ENCODE results near the gene TMEM179. TPM values are rescaled to one million over a fixed set of nuclear protein-coding genes. Genes with fewer than 3 reads are reported as not detected.

Gene TMEM179
- total RNA-seq, 1 donor from 2014 or later: 0.75 TPM

- no peak for DNase-seq (ENCODE audit: low spot score)
- Mint-ChIP-seq H3K27ac (ENCODE audit: unreplicated experiment) (no peak overlapping the region), H3K4me1 (ENCODE audit: low read depth) (no peaks in the 10 kb centered on the region), H3K9me3 (ENCODE audit: low read depth) (no peaks in the 10 kb centered on the region), H3K36me3 (ENCODE audit: low read depth) (no peaks in the 10 kb centered on the region), H3K4me3 (ENCODE audit: unreplicated experiment) (no peak overlapping the region), H3K27me3 (ENCODE audit: low read depth) (peaks cover 35% of the 10 kb centered on the region)
- no peak for TF ChIP-seq CTCF (IDR thresholded peaks at IDR 0.05)
Observed at GRCh38 chr14:104549536-104550339, 54.8 kb downstream of the TMEM179 start.

- H3K4me3 Mint-ChIP-seq (ENCODE audit: unreplicated experiment): no peak overlapping the region
- no peaks in the 10 kb centered on the region for H3K36me3 Mint-ChIP-seq (ENCODE audit: low read depth)
- H3K4me1 Mint-ChIP-seq (ENCODE audit: low read depth): no peaks in the 10 kb centered on the region
- H3K9me3 Mint-ChIP-seq (ENCODE audit: low read depth): no peaks in the 10 kb centered on the region
- no peak overlapping the region for H3K27ac Mint-ChIP-seq (ENCODE audit: unreplicated experiment)
- no peak for DNase-seq (ENCODE audit: low spot score)
- no peak for TF ChIP-seq CTCF (IDR thresholded peaks at IDR 0.05)
- peaks cover 42% of the 10 kb centered on the region for H3K27me3 Mint-ChIP-seq (ENCODE audit: low read depth)
Observed at GRCh38 chr14:104548802-104549535, 55.6 kb downstream of the TMEM179 start.

- Mint-ChIP-seq H3K36me3 (ENCODE audit: low read depth) (no peaks in the 10 kb centered on the region), H3K4me1 (ENCODE audit: low read depth) (no peaks in the 10 kb centered on the region), H3K9me3 (ENCODE audit: low read depth) (no peaks in the 10 kb centered on the region), H3K4me3 (ENCODE audit: unreplicated experiment) (no peak overlapping the region), H3K27me3 (ENCODE audit: low read depth) (peaks cover 44% of the 10 kb centered on the region), H3K27ac (ENCODE audit: unreplicated experiment) (no peak overlapping the region)
- TF ChIP-seq CTCF (IDR thresholded peaks at IDR 0.05): no peak
- DNase-seq (ENCODE audit: low spot score): no peak
Observed at GRCh38 chr14:104547998-104548700, 56.4 kb downstream of the TMEM179 start.

- no peaks in the 10 kb centered on the region for H3K4me1 Mint-ChIP-seq (ENCODE audit: low read depth)
Observed at GRCh38 chr14:104547310-104547997, 57.1 kb downstream of the TMEM179 start.

More at GRCh38 chr14:104547310-104547997, 57.1 kb downstream of the TMEM179 start:
- H3K36me3 Mint-ChIP-seq (ENCODE audit: low read depth): no peaks in the 10 kb centered on the region
- no peak overlapping the region for H3K4me3 Mint-ChIP-seq (ENCODE audit: unreplicated experiment)
- H3K9me3 Mint-ChIP-seq (ENCODE audit: low read depth): no peaks in the 10 kb centered on the region
- TF ChIP-seq CTCF (IDR thresholded peaks at IDR 0.05): no peak
- DNase-seq (ENCODE audit: low spot score): peak; percentile 88
- peaks cover 43% of the 10 kb centered on the region for H3K27me3 Mint-ChIP-seq (ENCODE audit: low read depth)
- H3K27ac Mint-ChIP-seq (ENCODE audit: unreplicated experiment): no peak overlapping the region
